HG03196 (cell line): Measurements from ENCODE around the gene RUNX1.

Experiments
- ATAC-seq: cut with Tn5 transposase; IDR thresholded peaks from one replicate; pipeline ENCODE4 v1.9.1; 2021; ENCODE audit not compliant: unreplicated experiment

Gene RUNX1

GRCh38 chr21:34864370-34865149, 184.5 kb downstream of the RUNX1 start:
- no peak for ATAC-seq

- ATAC-seq: no peak
These were observed 186.2 kb downstream of the RUNX1 start for GRCh38 chr21:34862951-34863350.

- no peak for ATAC-seq
These were observed 187.8 kb downstream of the RUNX1 start for GRCh38 chr21:34861258-34861657.

GRCh38 chr21:34859976-34860653, 189.0 kb downstream of the RUNX1 start:
- no peak for ATAC-seq

GRCh38 chr21:34858559-34858958, 190.5 kb downstream of the RUNX1 start:
- no peak for ATAC-seq

- ATAC-seq: no peak
These were observed 191.2 kb downstream of the RUNX1 start for GRCh38 chr21:34857874-34858273.

GRCh38 chr21:34857122-34857713, 191.9 kb downstream of the RUNX1 start:
- ATAC-seq: no peak

- ATAC-seq: no peak
These were observed 196.7 kb downstream of the RUNX1 start for GRCh38 chr21:34852448-34852847.

- ATAC-seq: no peak
These were observed 198.9 kb downstream of the RUNX1 start for GRCh38 chr21:34850166-34850690.

- no peak for ATAC-seq
These were observed 202.4 kb downstream of the RUNX1 start for GRCh38 chr21:34846601-34847112.

- peak; percentile 76 for ATAC-seq
These were observed 203.3 kb downstream of the RUNX1 start for GRCh38 chr21:34845521-34846451.

GRCh38 chr21:34844924-34845238, 204.2 kb downstream of the RUNX1 start:
- no peak for ATAC-seq

GRCh38 chr21:34844013-34844923, 204.8 kb downstream of the RUNX1 start:
- ATAC-seq: no peak

GRCh38 chr21:34843562-34843961, 205.5 kb downstream of the RUNX1 start:
- ATAC-seq: no peak

- ATAC-seq: no peak
These were observed 207.9 kb downstream of the RUNX1 start for GRCh38 chr21:34841154-34841553.

- ATAC-seq: no peak
These were observed 208.4 kb downstream of the RUNX1 start for GRCh38 chr21:34840693-34841092.

GRCh38 chr21:34838956-34839820, 209.9 kb downstream of the RUNX1 start:
- no peak for ATAC-seq

- ATAC-seq: no peak
These were observed 212.1 kb downstream of the RUNX1 start for GRCh38 chr21:34836933-34837505.
